Measurements from ENCODE around the gene PDCD5.
"Not testable (repeated sequence)": the region's sequence is repeated elsewhere in the genome, so short reads cannot be mapped to it uniquely, and the experiment has no call there.

PDCD5 gene

DNA sequence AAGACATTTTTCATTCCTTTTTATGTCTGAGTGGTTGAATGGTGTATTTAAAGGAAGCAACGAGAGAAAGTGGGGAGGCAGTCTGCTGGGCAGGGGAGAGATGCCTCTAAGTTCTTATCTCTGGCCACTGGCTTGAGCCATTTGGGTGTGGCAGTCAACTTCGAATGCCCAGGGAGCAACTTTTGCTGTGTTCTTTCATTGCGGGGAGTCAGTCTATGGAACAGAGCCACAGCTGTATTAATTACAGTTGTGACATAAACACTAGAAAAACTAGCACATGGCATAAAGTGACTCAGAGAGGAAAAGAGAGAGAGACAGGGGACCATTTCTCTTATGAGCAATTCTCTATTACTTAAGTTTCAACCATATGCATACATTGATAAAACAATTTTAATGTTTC, 40.4 kb upstream of the PDCD5 start:
- Histone ChIP-seq H3K27ac (ENCODE audit: low read length) (no peak overlapping the region), H3K36me3 (replicated peaks; ENCODE audit: low read depth, low read length) (no peaks in the 10 kb centered on the region), H3K79me2 (ENCODE audit: low read length) (no peaks in the 10 kb centered on the region), H3K4me3 (ENCODE audit: low read length) (no peak overlapping the region), H3K27me3 (ENCODE audit: low read depth, low read length) (no peaks in the 10 kb centered on the region), H2AFZ (ENCODE audit: low read depth, low read length) (no peak overlapping the region), H3K4me2 (ENCODE audit: low read length) (no peak overlapping the region), H3K9ac (ENCODE audit: low read length) (no peak overlapping the region), H4K20me1 (ENCODE audit: insufficient read depth, low read length) (no peaks in the 10 kb centered on the region), H3K9me3 (ENCODE audit: insufficient read depth, low read length) (no peaks in the 10 kb centered on the region), H3K4me1 (ENCODE audit: low read length) (no peaks in the 10 kb centered on the region)
- no peak for TF ChIP-seq EZH2phosphoT487 (IDR thresholded peaks at IDR 0.05; ENCODE audit: low read depth)
- TF ChIP-seq, protein P1, sequence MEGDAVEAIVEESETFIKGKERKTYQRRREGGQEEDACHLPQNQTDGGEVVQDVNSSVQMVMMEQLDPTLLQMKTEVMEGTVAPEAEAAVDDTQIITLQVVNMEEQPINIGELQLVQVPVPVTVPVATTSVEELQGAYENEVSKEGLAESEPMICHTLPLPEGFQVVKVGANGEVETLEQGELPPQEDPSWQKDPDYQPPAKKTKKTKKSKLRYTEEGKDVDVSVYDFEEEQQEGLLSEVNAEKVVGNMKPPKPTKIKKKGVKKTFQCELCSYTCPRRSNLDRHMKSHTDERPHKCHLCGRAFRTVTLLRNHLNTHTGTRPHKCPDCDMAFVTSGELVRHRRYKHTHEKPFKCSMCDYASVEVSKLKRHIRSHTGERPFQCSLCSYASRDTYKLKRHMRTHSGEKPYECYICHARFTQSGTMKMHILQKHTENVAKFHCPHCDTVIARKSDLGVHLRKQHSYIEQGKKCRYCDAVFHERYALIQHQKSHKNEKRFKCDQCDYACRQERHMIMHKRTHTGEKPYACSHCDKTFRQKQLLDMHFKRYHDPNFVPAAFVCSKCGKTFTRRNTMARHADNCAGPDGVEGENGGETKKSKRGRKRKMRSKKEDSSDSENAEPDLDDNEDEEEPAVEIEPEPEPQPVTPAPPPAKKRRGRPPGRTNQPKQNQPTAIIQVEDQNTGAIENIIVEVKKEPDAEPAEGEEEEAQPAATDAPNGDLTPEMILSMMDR (IDR thresholded peaks at IDR 0.05; ENCODE audit: low read depth, low read length): no peak

DNA sequence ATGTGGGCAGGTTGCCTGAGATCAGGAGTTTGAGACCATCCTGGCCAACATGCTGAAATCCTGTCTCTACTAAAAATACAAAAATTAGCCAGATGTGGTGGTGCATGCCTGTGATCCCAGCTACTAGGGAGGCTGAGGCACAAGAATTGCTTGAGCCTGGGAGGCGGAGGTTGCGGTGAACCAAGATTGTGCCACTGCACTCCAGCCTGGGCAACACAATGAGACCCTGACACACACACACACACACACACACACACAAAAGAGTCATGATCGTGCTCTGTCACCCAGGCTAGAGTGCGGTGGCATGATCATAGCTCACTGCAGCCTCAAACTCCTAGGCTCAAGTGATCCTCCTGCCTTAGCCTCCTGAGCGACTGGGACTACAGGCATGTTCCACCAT, 39.6 kb upstream of the PDCD5 start:
- H3K4me1 ChIP-seq (ENCODE audit: low read length); H3K4me3 ChIP-seq (ENCODE audit: low read length); H3K27me3 ChIP-seq (ENCODE audit: low read depth, low read length); H3K9ac ChIP-seq (ENCODE audit: low read length); H3K79me2 ChIP-seq (ENCODE audit: low read length); H3K4me2 ChIP-seq (ENCODE audit: low read length); H3K27ac ChIP-seq (ENCODE audit: low read length); H3K36me3 ChIP-seq (replicated peaks; ENCODE audit: low read depth, low read length); H3K9me3 ChIP-seq (ENCODE audit: insufficient read depth, low read length); H4K20me1 ChIP-seq (ENCODE audit: insufficient read depth, low read length); H2AFZ ChIP-seq (ENCODE audit: low read depth, low read length): not testable (repeated sequence)

DNA sequence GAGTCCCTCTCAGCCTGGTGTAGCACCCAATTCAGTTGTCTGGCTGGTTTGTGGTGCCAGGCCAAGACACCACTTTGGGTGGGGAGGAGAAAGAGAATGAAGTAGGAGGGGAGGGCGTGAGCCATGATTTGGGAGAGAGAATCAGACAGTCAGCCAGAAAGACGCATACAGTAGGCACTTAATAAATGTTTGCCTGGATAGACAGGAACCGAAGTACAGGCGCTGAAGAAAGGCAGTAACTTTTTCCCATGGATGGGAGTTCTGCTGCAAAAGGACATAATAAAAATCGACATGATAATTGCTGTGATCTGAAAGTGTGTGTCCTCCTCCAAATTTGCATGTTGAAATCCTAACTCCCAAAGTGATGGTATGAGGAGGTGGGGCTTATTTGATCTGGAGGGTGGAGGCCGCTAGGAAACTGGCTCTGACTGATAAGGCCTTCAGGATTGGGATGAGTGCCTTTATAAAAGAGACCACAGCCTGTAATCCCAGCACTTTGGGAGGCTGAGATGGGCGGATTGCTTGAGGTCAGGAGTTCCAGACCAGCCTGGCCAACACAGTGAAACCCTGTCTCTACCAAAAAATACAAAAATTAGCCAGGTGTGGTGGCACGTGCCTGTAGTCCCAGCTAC, 38.4 kb upstream of the PDCD5 start:
- no peak overlapping the region for H3K9ac ChIP-seq (ENCODE audit: low read length)
- H3K36me3 ChIP-seq (replicated peaks; ENCODE audit: low read depth, low read length): no peaks in the 10 kb centered on the region
- no peak overlapping the region for H3K4me3 ChIP-seq (ENCODE audit: low read length)
- no peak overlapping the region for H3K4me2 ChIP-seq (ENCODE audit: low read length)
- no peaks in the 10 kb centered on the region for H3K9me3 ChIP-seq (ENCODE audit: insufficient read depth, low read length)
- H3K27ac ChIP-seq (ENCODE audit: low read length): no peak overlapping the region
- no peak for TF ChIP-seq EZH2phosphoT487 (IDR thresholded peaks at IDR 0.05; ENCODE audit: low read depth)
- TF ChIP-seq, protein P1 (IDR thresholded peaks at IDR 0.05; ENCODE audit: low read depth, low read length): no peak
- H4K20me1 ChIP-seq (ENCODE audit: insufficient read depth, low read length): no peaks in the 10 kb centered on the region
- no peaks in the 10 kb centered on the region for H3K79me2 ChIP-seq (ENCODE audit: low read length)
- H2AFZ ChIP-seq (ENCODE audit: low read depth, low read length): no peak overlapping the region
- no peaks in the 10 kb centered on the region for H3K4me1 ChIP-seq (ENCODE audit: low read length)
- H3K27me3 ChIP-seq (ENCODE audit: low read depth, low read length): no peaks in the 10 kb centered on the region

DNA sequence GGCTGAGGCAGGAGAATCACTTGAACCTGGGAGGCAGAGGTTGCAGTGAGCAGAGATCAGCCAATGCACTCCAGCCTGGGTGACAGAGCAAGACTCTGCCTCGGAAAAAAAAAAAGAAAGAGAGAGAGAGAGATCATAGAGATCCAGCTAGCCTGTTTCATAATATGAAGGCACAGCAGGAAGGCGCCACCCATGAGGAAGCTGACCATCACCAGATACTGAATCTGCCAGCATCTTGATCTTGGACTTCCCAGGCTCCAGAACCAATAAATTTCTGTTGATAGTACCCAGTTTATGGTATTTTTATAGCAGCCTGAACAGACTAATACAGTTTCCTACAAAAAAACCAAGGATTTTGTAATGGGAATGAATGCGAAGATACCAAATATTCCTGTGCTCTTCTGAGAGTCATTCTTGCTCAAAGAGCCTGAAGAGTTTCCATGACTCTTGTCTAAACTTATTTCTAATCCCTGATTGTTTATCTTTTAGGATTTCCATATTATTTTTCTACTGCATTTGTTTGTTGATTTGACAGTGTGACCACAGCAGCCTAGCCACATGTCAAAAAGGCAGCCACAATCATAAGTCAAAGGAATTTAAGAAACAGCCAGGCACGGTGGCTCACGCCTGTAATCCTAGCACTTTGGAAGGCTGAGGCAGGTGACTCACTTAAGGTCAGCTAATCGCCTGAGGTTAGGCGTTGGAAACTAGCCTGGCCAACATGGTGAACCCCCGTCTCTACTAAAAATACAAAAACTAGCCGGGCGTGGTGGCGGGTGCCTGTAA, 37.7 kb upstream of the PDCD5 start:
- Histone ChIP-seq H3K4me3 (ENCODE audit: low read length) (no peak overlapping the region), H4K20me1 (ENCODE audit: insufficient read depth, low read length) (no peaks in the 10 kb centered on the region), H3K27me3 (ENCODE audit: low read depth, low read length) (no peaks in the 10 kb centered on the region), H3K36me3 (replicated peaks; ENCODE audit: low read depth, low read length) (no peaks in the 10 kb centered on the region), H3K4me2 (ENCODE audit: low read length) (no peak overlapping the region), H2AFZ (ENCODE audit: low read depth, low read length) (no peak overlapping the region), H3K9me3 (ENCODE audit: insufficient read depth, low read length) (no peaks in the 10 kb centered on the region), H3K9ac (ENCODE audit: low read length) (no peak overlapping the region), H3K4me1 (ENCODE audit: low read length) (no peaks in the 10 kb centered on the region), H3K27ac (ENCODE audit: low read length) (no peak overlapping the region), H3K79me2 (ENCODE audit: low read length) (no peaks in the 10 kb centered on the region)
- no peak for TF ChIP-seq EZH2phosphoT487 (IDR thresholded peaks at IDR 0.05; ENCODE audit: low read depth)
- TF ChIP-seq, protein P1 (IDR thresholded peaks at IDR 0.05; ENCODE audit: low read depth, low read length): no peak

All from OCI-LY3 (cell line).